GM21717 (cell line): ENCODE results near the gene ACTA2.
A peak's percentile ranks its signal among the peaks of the same experiment; 100 is the strongest.

Experiments used
- ATAC-seq: cut with Tn5 transposase; IDR thresholded peaks from one replicate; pipeline ENCODE4 v1.9.1; 2021; ENCODE audit warnings: mild to moderate bottlenecking, moderate library complexity; ENCODE audit not compliant: unreplicated experiment

The ACTA2 gene

DNA sequence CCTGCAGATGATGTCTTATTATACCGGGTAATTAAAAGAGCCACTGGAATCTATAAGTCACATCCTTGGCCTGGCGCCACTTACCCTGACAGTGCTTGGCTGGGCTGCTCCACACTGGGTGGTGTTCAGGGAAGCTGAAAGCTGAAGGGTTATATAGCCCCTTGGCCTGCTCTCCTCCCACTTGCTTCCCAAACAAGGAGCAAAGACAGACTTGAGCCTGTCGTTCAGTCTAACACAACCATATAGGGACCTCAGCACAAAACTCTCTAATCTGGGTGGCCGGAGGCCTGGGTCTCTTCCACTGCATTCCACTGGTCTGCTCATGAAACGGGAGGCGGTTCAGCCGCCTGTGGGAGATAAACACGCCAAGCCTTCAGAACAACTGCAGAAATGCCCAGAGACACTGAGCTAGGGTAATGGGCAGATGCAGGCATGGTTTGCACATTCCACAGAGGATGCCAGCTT, at the start of gene ACTA2:
Gene ACTA2 (minus strand): TSS at position 127 of the 465 bp plus-strand sequence. CDS start 3,843 bp downstream, outside the sequence.
- no peak for ATAC-seq

GRCh38 chr10:89001729-89002072, 49.1 kb upstream of the ACTA2 start:
- no peak for ATAC-seq

GRCh38 chr10:89001024-89001728, 48.6 kb upstream of the ACTA2 start:
- ATAC-seq: peak; percentile 42

- no peak for ATAC-seq
These were observed 47.1 kb upstream of the ACTA2 start for GRCh38 chr10:88999625-89000024.

- ATAC-seq: no peak
These were observed 44.4 kb upstream of the ACTA2 start for GRCh38 chr10:88996927-88997326.

GRCh38 chr10:88995156-88995876, 42.7 kb upstream of the ACTA2 start:
- ATAC-seq: no peak

GRCh38 chr10:88994019-88994418, 41.4 kb upstream of the ACTA2 start:
- ATAC-seq: no peak

GRCh38 chr10:88992921-88993524, 40.5 kb upstream of the ACTA2 start:
- no peak for ATAC-seq

- ATAC-seq: no peak
These were observed 39.3 kb upstream of the ACTA2 start for GRCh38 chr10:88991899-88992320.

- ATAC-seq: peak; percentile 32
These were observed 38.8 kb upstream of the ACTA2 start for GRCh38 chr10:88991161-88991898.

DNA sequence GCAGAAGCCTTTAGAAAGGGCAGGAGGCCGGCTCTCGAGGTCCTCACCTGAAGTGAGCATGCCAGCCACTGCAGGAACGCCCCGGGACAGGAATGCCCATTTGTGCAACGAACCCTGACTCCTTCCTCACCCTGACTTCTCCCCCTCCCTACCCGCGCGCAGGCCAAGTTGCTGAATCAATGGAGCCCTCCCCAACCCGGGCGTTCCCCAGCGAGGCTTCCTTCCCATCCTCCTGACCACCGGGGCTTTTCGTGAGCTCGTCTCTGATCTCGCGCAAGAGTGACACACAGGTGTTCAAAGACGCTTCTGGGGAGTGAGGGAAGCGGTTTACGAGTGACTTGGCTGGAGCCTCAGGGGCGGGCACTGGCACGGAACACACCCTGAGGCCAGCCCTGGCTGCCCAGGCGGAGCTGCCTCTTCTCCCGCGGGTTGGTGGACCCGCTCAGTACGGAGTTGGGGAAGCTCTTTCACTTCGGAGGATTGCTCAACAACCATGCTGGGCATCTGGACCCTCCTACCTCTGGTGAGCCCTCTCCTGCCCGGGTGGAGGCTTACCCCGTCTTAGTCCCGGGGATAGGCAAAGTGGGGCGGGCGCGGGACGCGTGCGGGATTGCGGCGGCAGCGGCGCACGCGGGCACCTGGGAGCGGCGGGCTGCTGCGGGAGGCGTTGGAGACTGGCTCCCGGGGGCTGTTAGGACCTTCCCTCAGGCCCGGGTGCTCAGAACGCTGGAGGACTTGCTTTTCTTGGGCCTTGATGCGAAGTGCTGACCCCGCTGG, 38.0 kb upstream of the ACTA2 start, which contains the start of gene FAS:
Gene FAS (plus strand): TSS at position 415 of the 777 bp plus-strand sequence. CDS start 79 bp downstream, at position 494.
- peak; percentile 69 for ATAC-seq

DNA sequence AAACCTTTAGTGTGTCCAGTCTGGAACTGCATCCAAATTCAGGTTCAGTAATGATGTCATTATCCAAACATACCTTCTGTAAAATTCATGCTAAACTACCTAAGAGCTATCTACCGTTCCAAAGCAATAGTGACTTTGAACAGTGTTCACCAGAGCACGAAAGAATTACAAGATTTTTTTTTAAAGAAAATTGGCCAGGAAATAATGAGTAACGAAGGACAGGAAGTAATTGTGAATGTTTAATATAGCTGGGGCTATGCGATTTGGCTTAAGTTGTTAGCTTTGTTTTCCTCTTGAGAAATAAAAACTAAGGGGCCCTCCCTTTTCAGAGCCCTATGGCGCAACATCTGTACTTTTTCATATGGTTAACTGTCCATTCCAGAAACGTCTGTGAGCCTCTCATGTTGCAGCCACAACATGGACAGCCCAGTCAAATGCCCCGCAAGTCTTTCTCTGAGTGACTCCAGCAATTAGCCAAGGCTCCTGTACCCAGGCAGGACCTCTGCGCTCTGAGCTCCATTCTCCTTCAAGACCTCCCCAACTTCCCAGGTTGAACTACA, 37.3 kb upstream of the ACTA2 start:
- ATAC-seq: no peak

DNA sequence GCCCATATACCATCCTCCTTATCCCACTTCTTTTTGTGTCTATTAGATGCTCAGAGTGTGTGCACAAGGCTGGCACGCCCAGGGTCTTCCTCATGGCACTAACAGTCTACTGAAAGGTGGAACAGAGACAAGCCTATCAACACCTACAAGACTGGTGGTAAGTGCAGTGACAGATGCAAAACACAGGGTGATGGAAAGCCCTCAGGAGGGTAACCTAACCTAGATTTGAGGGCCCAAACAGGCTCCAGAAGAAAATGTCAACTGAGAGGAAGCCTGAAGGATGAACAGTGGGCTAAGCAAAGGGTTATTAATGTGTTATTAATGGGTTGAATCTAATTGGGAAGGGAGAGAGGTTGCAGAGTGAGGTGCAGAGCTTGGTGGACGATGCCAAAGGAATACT, 36.9 kb upstream of the ACTA2 start:
- ATAC-seq: no peak

DNA sequence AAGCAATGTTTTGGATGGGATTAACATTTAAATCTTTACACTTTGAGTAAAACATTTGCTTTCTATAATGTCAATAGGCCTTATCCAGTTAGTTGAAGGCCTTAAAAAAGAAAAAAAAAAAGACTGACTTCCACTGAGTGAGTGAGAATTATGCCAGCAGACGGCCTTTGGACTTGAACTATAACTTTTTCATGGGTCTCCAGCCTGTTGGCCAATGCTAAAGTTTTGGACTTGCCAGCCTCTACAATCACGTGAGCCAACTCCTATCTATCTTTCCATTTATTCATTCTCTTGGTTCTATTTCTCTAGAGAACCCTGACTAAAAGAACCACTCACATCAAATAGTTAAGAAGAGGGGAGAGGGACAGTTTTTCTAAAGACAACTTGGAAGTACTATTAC, 35.3 kb upstream of the ACTA2 start:
- no peak for ATAC-seq

GRCh38 chr10:88987243-88987725, 34.7 kb upstream of the ACTA2 start:
- ATAC-seq: peak; percentile 24

- no peak for ATAC-seq
These were observed 34.1 kb upstream of the ACTA2 start for GRCh38 chr10:88986549-88987242.

GRCh38 chr10:88984525-88984924, 32.0 kb upstream of the ACTA2 start:
- ATAC-seq: no peak

DNA sequence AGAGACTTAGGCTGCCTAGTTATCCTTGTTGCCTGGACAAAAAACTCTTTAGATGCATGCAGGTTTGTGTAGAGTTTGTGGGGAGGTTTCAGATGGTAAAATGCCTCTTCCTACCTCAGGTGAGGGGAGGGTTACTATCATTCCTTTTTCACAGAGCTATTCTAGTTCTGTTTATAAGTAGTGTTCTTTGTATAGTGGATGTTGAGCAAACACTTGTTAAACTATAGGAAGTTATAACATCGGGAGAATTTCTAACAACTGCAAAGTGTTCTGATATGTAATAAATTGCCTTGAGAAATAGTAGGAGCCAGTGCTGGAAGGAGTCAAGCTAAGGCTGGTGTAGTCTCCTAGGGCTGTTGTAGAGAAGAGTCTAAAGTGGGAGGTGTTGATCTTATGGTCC, 31.4 kb upstream of the ACTA2 start:
- no peak for ATAC-seq

- no peak for ATAC-seq
These were observed 30.6 kb upstream of the ACTA2 start for GRCh38 chr10:88983206-88983605.
